ENCODE data around the gene TMEM212.

The TMEM212 gene

GRCh38 chr3:171892457-171892856 is 49.3 kb downstream of the TMEM212 start:
- in situ Hi-C loops (cut with MboI; ENCODE audit: low sequenced_read_pairs, unreplicated experiment) = no loop called here
- DNase-seq (ENCODE audit: low spot score) = no peak
- TF ChIP-seq CTCF (IDR thresholded peaks at IDR 0.05; ENCODE audit: borderline replicate concordance, control extremely low read depth, extremely low read depth, insufficient read depth, missing control alignments) = no peak

GRCh38 chr3:171895291-171895690 is 52.1 kb downstream of the TMEM212 start:
- TF ChIP-seq CTCF (IDR thresholded peaks at IDR 0.05; ENCODE audit: borderline replicate concordance, control extremely low read depth, extremely low read depth, insufficient read depth, missing control alignments) = no peak
- in situ Hi-C loops (cut with MboI; ENCODE audit: low sequenced_read_pairs, unreplicated experiment) = no loop called here
- no peak for DNase-seq (ENCODE audit: low spot score)

GRCh38 chr3:171895900-171896299 is 52.8 kb downstream of the TMEM212 start:
- no peak for TF ChIP-seq CTCF (IDR thresholded peaks at IDR 0.05; ENCODE audit: borderline replicate concordance, control extremely low read depth, extremely low read depth, insufficient read depth, missing control alignments)
- no peak for DNase-seq (ENCODE audit: low spot score)
- in situ Hi-C loops (cut with MboI; ENCODE audit: low sequenced_read_pairs, unreplicated experiment) = no loop called here

GRCh38 chr3:171896316-171896715 is 53.2 kb downstream of the TMEM212 start:
- no peak for DNase-seq (ENCODE audit: low spot score)
- no peak for TF ChIP-seq CTCF (IDR thresholded peaks at IDR 0.05; ENCODE audit: borderline replicate concordance, control extremely low read depth, extremely low read depth, insufficient read depth, missing control alignments)
- in situ Hi-C loops (cut with MboI; ENCODE audit: low sequenced_read_pairs, unreplicated experiment) = no loop called here

- no peak for TF ChIP-seq CTCF (IDR thresholded peaks at IDR 0.05; ENCODE audit: borderline replicate concordance, control extremely low read depth, extremely low read depth, insufficient read depth, missing control alignments)
- DNase-seq (ENCODE audit: low spot score) = no peak
- in situ Hi-C loops (cut with MboI; ENCODE audit: low sequenced_read_pairs, unreplicated experiment) = no loop called here
Observed at GRCh38 chr3:171898192-171898591, 55.0 kb downstream of the TMEM212 start.

- no peak for TF ChIP-seq CTCF (IDR thresholded peaks at IDR 0.05; ENCODE audit: borderline replicate concordance, control extremely low read depth, extremely low read depth, insufficient read depth, missing control alignments)
- in situ Hi-C loops (cut with MboI; ENCODE audit: low sequenced_read_pairs, unreplicated experiment) = no loop called here
Observed at GRCh38 chr3:171900446-171900845, 57.3 kb downstream of the TMEM212 start.

More at GRCh38 chr3:171900446-171900845, 57.3 kb downstream of the TMEM212 start:
- no peak for DNase-seq (ENCODE audit: low spot score)
